ENCODE results near the gene HP1BP3. TPM values are rescaled to one million over a fixed set of nuclear protein-coding genes. Genes with fewer than 3 reads are reported as not detected.
"Not testable (repeated sequence)": the region's sequence is repeated elsewhere in the genome, so short reads cannot be mapped to it uniquely, and the experiment has no call there.

The HP1BP3 gene
- polyA plus RNA-seq, 2 donors, result 66.3 to 85.1 TPM

DNA sequence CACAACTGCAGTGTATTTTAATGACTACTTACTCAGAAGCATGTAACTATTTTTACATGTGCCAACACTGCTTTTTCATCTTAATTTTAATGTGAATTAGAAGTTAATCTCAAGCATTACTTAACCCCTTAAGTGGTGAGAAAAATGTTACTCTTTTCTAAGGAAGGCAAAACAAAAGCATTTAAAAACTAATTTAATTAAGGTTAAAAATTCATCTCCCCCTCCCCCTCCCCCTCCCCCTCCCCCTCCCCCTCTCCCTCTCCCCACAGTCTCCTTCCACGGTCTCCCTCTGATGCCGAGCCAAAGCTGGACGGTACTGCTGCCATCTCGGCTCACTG, 27.4 kb upstream of the HP1BP3 start:
- Histone ChIP-seq H3K27ac (ENCODE audit: low read depth in 2 of 2, low read length in 1 of 2) (no peak overlapping the region), H3K27me3 (ENCODE audit: control insufficient read depth in 1 of 2, insufficient read depth in 2 of 2, low read length in 2 of 2) (no peaks in the 10 kb centered on the region), H3K4me3 (ENCODE audit: low read depth in 1 of 2, low read length in 2 of 2) (no peak overlapping the region), H3K4me1 (ENCODE audit: control insufficient read depth in 2 of 2, insufficient read depth in 2 of 2, low read length in 1 of 2) (no peaks in the 10 kb centered on the region), H3K36me3 (ENCODE audit: control insufficient read depth in 2 of 2, insufficient read depth in 2 of 2, low read length in 1 of 2) (peaks cover 0 to 2% of the 10 kb centered on the region in 2 donors), H3K9me3 (ENCODE audit: control insufficient read depth in 2 of 2, insufficient read depth in 1 of 2, low read depth in 1 of 2, low read length in 1 of 2) (no peaks in the 10 kb centered on the region)
- no CpG with 5 or more reads among the region's 4 CpGs for WGBS, 2 donors

DNA sequence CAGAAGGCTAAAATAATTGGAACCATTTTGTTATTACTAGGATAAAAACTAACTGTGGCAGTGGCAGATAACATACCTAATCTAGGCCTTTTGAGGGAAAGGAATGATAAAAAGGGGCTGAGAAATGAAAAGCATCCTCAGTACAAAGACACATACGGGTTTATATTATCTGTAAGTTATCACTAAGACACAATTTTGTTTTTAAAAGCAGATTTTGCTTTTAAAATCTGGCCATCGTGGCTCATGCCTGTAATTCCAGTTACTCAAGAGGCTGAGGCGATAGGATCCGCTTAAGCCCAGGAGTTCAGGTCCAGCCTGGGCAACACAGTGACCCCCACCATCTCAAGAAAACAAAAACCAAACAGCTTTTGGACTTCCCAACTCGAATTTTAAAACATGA, 24.8 kb upstream of the HP1BP3 start:
- peaks cover 0 to 2% of the 10 kb centered on the region in 2 donors for H3K36me3 ChIP-seq (ENCODE audit: control insufficient read depth in 2 of 2, insufficient read depth in 2 of 2, low read length in 1 of 2)
- H3K27me3 ChIP-seq (ENCODE audit: control insufficient read depth in 1 of 2, insufficient read depth in 2 of 2, low read length in 2 of 2), result no peaks in the 10 kb centered on the region
- H3K9me3 ChIP-seq (ENCODE audit: control insufficient read depth in 2 of 2, insufficient read depth in 1 of 2, low read depth in 1 of 2, low read length in 1 of 2), result no peaks in the 10 kb centered on the region
- WGBS, 2 donors, result 90% methylated on average over 5 of the region's 5 CpGs
- H3K4me1 ChIP-seq (ENCODE audit: control insufficient read depth in 2 of 2, insufficient read depth in 2 of 2, low read length in 1 of 2), result no peaks in the 10 kb centered on the region
- no peak overlapping the region for H3K4me3 ChIP-seq (ENCODE audit: low read depth in 1 of 2, low read length in 2 of 2)
- no peak overlapping the region for H3K27ac ChIP-seq (ENCODE audit: low read depth in 2 of 2, low read length in 1 of 2)

DNA sequence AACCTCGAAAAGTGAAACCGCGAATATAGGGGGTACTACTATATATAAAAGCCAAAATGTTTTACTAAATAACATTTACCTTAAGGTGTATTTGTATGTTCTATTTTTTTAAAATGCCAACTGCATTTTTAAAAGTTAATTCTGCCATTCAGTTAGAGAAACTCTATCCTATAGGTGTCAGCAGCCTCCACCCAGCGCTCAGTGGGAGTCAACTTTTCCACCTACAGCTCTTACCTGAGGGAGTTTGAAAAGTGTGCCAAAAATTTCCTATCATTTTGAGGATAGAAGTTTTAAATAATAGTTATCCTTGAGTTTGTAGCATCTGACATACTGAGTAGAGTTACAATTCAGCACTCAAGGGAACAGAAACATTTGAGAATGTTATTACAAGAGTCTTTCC, 6.1 kb upstream of the HP1BP3 start:
- Histone ChIP-seq H3K4me1 (ENCODE audit: control insufficient read depth in 2 of 2, insufficient read depth in 2 of 2, low read length in 1 of 2) (no peaks in the 10 kb centered on the region), H3K27me3 (ENCODE audit: control insufficient read depth in 1 of 2, insufficient read depth in 2 of 2, low read length in 2 of 2) (no peaks in the 10 kb centered on the region), H3K36me3 (ENCODE audit: control insufficient read depth in 2 of 2, insufficient read depth in 2 of 2, low read length in 1 of 2) (no peaks in the 10 kb centered on the region), H3K9me3 (ENCODE audit: control insufficient read depth in 2 of 2, insufficient read depth in 1 of 2, low read depth in 1 of 2, low read length in 1 of 2) (no peaks in the 10 kb centered on the region), H3K27ac (ENCODE audit: low read depth in 2 of 2, low read length in 1 of 2) (no peak overlapping the region), H3K4me3 (ENCODE audit: low read depth in 1 of 2, low read length in 2 of 2) (no peak overlapping the region)
- 97 to 98% methylated on average over 4 of the region's 4 CpGs for WGBS, 2 donors

DNA sequence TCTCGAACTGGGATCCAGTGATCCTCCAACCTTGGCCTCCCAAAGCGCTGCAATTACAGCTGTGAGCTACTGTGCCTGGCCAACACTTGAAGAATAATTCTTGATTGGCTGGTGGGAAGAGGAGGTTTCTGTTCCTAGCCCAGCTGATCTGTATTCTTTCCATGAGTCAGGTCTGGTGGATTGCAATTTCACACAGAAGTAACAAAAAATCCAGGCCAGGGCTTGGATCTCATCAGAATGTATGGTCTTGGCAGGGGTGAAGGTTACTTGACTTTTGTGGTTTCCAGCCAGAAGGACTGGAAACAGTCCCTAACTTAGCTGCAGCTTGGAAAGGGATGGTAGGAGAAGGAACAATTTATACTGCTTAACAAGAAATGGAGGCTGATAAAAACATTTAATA, 5.1 kb upstream of the HP1BP3 start:
- WGBS, 2 donors, result 86 to 89% methylated on average over 2 of the region's 2 CpGs
- H3K9me3 ChIP-seq (ENCODE audit: control insufficient read depth in 2 of 2, insufficient read depth in 1 of 2, low read depth in 1 of 2, low read length in 1 of 2), result no peaks in the 10 kb centered on the region
- H3K27me3 ChIP-seq (ENCODE audit: control insufficient read depth in 1 of 2, insufficient read depth in 2 of 2, low read length in 2 of 2), result no peaks in the 10 kb centered on the region
- H3K27ac ChIP-seq (ENCODE audit: low read depth in 2 of 2, low read length in 1 of 2), result no peak overlapping the region
- no peak overlapping the region for H3K4me3 ChIP-seq (ENCODE audit: low read depth in 1 of 2, low read length in 2 of 2)
- H3K4me1 ChIP-seq (ENCODE audit: control insufficient read depth in 2 of 2, insufficient read depth in 2 of 2, low read length in 1 of 2), result no peaks in the 10 kb centered on the region
- no peaks in the 10 kb centered on the region for H3K36me3 ChIP-seq (ENCODE audit: control insufficient read depth in 2 of 2, insufficient read depth in 2 of 2, low read length in 1 of 2)

DNA sequence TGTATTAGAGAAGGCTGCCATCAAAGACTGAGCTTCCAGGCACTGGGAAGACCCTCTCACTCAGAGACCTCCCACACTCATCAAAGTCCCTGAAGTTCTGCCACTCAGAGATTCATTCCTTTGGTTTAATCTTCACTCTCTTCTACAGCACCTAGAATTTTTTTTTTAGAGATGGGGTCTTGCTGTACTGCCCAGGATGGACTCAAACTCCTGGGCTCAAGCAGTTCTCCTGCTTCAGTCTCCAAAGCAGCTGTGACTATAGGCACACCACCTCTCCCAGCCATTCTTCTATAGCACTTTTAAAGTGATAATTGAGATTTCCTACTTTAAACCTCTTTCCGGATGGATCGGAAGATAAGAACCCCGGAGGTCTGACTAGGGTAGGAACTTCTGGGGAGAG, 3.7 kb upstream of the HP1BP3 start:
- Histone ChIP-seq H3K4me1 (ENCODE audit: control insufficient read depth in 2 of 2, insufficient read depth in 2 of 2, low read length in 1 of 2) (no peaks in the 10 kb centered on the region), H3K27me3 (ENCODE audit: control insufficient read depth in 1 of 2, insufficient read depth in 2 of 2, low read length in 2 of 2) (no peaks in the 10 kb centered on the region), H3K27ac (ENCODE audit: low read depth in 2 of 2, low read length in 1 of 2) (no peak overlapping the region), H3K4me3 (ENCODE audit: low read depth in 1 of 2, low read length in 2 of 2) (no peak overlapping the region), H3K9me3 (ENCODE audit: control insufficient read depth in 2 of 2, insufficient read depth in 1 of 2, low read depth in 1 of 2, low read length in 1 of 2) (peaks cover 0 to 2% of the 10 kb centered on the region in 2 donors), H3K36me3 (ENCODE audit: control insufficient read depth in 2 of 2, insufficient read depth in 2 of 2, low read length in 1 of 2) (no peaks in the 10 kb centered on the region)
- WGBS, 2 donors, result 87 to 91% methylated on average over 3 of the region's 3 CpGs

DNA sequence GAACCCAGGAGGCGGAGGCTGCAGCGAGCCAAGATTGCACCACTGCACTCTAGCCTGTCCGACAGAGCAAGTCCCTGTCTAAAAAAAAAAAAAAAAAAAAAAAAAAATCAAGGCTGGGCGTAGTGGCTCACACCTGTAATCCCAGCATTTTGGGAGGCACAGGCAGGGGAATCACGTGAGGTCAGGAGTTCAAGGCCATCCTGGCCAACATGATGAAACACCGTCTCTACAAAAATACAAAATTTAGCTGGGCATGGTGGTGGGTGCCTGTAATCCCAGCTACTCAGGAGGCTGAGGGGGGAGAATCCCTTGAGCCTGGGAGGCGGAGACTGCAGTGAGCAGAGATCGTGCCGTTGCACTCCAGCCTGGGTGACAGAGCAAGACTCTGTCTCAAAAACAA, 2.5 kb upstream of the HP1BP3 start:
- H3K9me3 ChIP-seq (ENCODE audit: control insufficient read depth in 2 of 2, insufficient read depth in 1 of 2, low read depth in 1 of 2, low read length in 1 of 2); H3K27me3 ChIP-seq (ENCODE audit: control insufficient read depth in 1 of 2, insufficient read depth in 2 of 2, low read length in 2 of 2); H3K36me3 ChIP-seq (ENCODE audit: control insufficient read depth in 2 of 2, insufficient read depth in 2 of 2, low read length in 1 of 2); H3K4me1 ChIP-seq (ENCODE audit: control insufficient read depth in 2 of 2, insufficient read depth in 2 of 2, low read length in 1 of 2); H3K4me3 ChIP-seq (ENCODE audit: low read depth in 1 of 2, low read length in 2 of 2); H3K27ac ChIP-seq (ENCODE audit: low read depth in 2 of 2, low read length in 1 of 2): not testable (repeated sequence)
- 94 to 96% methylated on average over 9 of the region's 9 CpGs for WGBS, 2 donors

DNA sequence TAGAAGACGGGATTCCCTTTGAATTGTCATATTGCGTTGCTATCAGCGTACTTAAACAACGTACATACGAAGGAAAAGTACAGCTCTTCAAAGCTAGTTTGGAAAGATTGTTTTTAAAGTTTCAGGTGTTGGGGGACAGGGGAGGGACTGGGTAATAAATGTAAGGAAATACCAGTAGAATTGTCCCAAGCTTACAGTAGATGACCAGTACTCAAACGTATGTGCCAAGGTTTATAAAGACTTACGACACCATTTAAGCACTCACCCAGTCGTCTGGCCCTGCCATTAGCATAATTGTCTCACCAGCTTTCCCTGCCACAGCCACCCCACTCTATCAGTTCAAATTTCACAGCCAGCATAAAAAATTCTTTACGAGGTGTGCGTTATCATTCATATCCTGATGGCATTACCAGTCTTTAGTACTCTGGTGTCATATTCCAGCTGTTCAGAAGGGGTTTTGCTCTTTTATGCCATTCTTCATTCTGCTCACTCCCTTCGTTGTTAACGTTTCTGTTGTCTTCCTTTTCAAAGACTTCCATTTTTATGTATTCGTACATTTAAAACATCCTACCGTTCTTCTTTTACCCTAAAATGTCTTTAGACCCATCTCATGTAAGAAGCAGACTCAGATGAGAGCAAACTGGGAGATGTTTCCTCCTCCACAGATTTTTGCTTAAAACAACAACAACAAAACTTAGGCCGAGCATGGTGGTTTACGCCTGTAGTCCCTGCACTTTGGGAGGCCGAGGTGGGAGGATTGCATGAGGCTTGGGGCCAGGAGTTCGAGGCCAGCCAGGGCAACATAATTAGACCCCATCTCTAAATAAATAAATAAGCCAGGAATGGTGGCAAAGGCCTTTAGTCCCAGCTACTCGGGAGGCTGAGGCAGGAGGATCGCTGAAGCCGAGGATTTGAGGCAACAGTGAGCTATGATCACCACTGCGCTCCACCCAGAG, 1.0 kb upstream of the HP1BP3 start:
- 46 to 47% methylated on average over 22 of the region's 22 CpGs for WGBS, 2 donors
- Histone ChIP-seq H3K27me3 (ENCODE audit: control insufficient read depth in 1 of 2, insufficient read depth in 2 of 2, low read length in 2 of 2) (no peaks in the 10 kb centered on the region), H3K4me3 (ENCODE audit: low read depth in 1 of 2, low read length in 2 of 2) (peak overlapping the region; percentile 90 to 92), H3K36me3 (ENCODE audit: control insufficient read depth in 2 of 2, insufficient read depth in 2 of 2, low read length in 1 of 2) (no peaks in the 10 kb centered on the region), H3K27ac (ENCODE audit: low read depth in 2 of 2, low read length in 1 of 2) (peak overlapping the region; percentile 97 to 100), H3K4me1 (ENCODE audit: control insufficient read depth in 2 of 2, insufficient read depth in 2 of 2, low read length in 1 of 2) (peaks cover 0 to 2% of the 10 kb centered on the region in 2 donors), H3K9me3 (ENCODE audit: control insufficient read depth in 2 of 2, insufficient read depth in 1 of 2, low read depth in 1 of 2, low read length in 1 of 2) (peaks cover 0 to 2% of the 10 kb centered on the region in 2 donors)

DNA sequence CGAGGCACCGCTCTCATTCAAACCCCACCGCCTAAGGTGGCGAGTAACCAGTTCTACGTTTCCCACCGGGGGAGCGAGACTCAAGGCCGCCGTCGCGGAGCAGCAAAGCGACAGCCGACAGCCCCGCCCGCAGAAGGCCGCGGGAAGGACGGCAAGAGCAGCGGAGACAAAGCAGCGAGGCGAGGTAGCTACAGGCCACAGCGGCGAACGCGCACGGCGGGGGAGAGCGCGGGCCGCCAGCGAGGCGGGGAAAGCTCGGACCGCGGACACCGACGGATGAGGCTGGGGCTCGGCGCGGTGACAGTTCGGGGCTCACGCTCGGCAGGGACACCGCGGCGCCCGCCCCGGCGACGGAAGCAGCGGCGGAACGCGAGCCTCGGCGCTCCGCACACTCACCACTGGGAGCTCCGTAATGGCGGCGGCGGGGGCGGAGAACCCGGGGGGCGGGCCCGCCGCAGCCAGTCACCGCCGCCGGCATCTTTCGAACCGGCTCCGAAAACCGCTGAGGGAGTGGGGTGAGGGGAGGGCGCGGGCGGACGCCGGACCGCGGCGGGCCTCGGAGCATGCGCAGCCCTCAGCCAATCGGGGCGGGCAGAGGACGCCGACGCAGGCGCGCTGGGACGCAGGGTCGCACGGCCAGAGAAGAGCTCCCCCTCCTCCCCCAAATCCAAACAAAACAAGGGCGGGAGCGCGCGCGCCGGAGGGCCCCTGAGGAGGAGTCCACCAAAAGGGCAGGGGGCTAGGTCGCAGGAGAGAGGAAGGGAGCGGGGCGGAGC, 666 bp downstream of the HP1BP3 start:
- WGBS, 2 donors, result 0% methylated on average over 85 to 102 of the region's 102 CpGs
- Histone ChIP-seq H3K4me3 (ENCODE audit: low read depth in 1 of 2, low read length in 2 of 2) (peak overlapping the region; percentile 90 to 92), H3K9me3 (ENCODE audit: control insufficient read depth in 2 of 2, insufficient read depth in 1 of 2, low read depth in 1 of 2, low read length in 1 of 2) (peaks cover 0 to 2% of the 10 kb centered on the region in 2 donors), H3K27me3 (ENCODE audit: control insufficient read depth in 1 of 2, insufficient read depth in 2 of 2, low read length in 2 of 2) (no peaks in the 10 kb centered on the region), H3K27ac (ENCODE audit: low read depth in 2 of 2, low read length in 1 of 2) (peak overlapping the region; percentile 97 to 100), H3K4me1 (ENCODE audit: control insufficient read depth in 2 of 2, insufficient read depth in 2 of 2, low read length in 1 of 2) (peaks cover 0 to 2% of the 10 kb centered on the region in 2 donors), H3K36me3 (ENCODE audit: control insufficient read depth in 2 of 2, insufficient read depth in 2 of 2, low read length in 1 of 2) (no peaks in the 10 kb centered on the region)

DNA sequence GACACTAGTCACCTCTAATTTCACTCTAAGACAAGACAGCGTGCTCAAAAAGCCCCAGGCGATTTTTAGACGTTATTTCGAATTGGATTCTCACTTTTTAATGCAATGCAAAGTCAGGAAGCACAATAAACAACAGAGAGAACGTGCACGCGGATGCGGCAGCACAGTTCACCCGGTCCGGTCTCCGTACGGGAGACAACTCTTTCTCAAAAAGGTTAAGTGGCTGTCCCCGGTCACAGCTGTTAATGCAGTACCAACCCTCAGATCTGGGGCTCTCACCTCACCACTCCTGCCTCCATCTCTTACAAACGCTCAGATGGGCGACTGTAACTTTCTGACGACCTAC, 1.2 kb downstream of the HP1BP3 start:
- Histone ChIP-seq H3K36me3 (ENCODE audit: control insufficient read depth in 2 of 2, insufficient read depth in 2 of 2, low read length in 1 of 2) (no peaks in the 10 kb centered on the region), H3K9me3 (ENCODE audit: control insufficient read depth in 2 of 2, insufficient read depth in 1 of 2, low read depth in 1 of 2, low read length in 1 of 2) (peaks cover 0 to 2% of the 10 kb centered on the region in 2 donors), H3K27me3 (ENCODE audit: control insufficient read depth in 1 of 2, insufficient read depth in 2 of 2, low read length in 2 of 2) (no peaks in the 10 kb centered on the region), H3K4me1 (ENCODE audit: control insufficient read depth in 2 of 2, insufficient read depth in 2 of 2, low read length in 1 of 2) (peaks cover 0 to 2% of the 10 kb centered on the region in 2 donors), H3K27ac (ENCODE audit: low read depth in 2 of 2, low read length in 1 of 2) (peak overlapping the region; percentile 96 to 100), H3K4me3 (ENCODE audit: low read depth in 1 of 2, low read length in 2 of 2) (peak overlapping the region; percentile 90 to 92)
- WGBS, 2 donors, result 0 to 1% methylated on average over 16 of the region's 16 CpGs
